ENCODE measurements around the gene ZNF423. TPM values are rescaled to one million over a fixed set of nuclear protein-coding genes. Genes with fewer than 3 reads are reported as not detected.

Gene ZNF423
- total and polyA plus RNA-seq, 2 of the 13 experiments (the other 11 are each of a cell fraction or from before 2014, with no cell fraction given): 0.07 to 0.31 TPM

DNA sequence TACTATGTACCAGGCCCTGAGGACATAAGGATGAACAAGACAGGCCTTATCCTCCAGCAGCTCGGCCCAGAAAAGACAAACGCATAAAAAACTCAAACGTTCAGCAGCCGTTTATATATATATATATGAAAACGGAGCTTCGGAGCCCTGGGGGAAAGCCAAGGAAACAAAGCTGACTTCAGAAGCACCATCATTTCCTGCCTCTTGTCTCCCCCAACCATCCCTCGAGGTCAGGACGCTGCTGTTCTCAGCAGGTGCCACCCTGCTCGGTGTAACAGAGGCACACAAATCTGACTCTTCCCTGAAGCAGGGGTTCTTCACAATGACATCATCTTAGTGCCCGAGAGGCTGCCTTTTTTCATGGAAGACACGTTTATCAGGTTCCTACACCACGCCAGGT lies 146.9 kb downstream of the ZNF423 start:
- DNase-seq (ENCODE audit: low spot score) (no peak), FAIRE-seq (no peak), ATAC-seq (no peak)
- intact Hi-C loops (cut with micrococcal nuclease; ENCODE audit: unreplicated experiment): no loop called here
- no peak for TF ChIP-seq MBNL3 (CRISPR knock-in tag; conservative IDR thresholded peaks at IDR 0.05)
- no peak for TF ChIP-seq ZNF674 (CRISPR knock-in tag; IDR thresholded peaks at IDR 0.05; ENCODE audit: low read depth)
- TF ChIP-seq NBN (conservative IDR thresholded peaks at IDR 0.05): no peak
- no peak for TF ChIP-seq TBX2 (CRISPR knock-in tag; IDR thresholded peaks at IDR 0.05; ENCODE audit: borderline replicate concordance)
- TF ChIP-seq ZIK1 (CRISPR knock-in tag; IDR thresholded peaks at IDR 0.05; ENCODE audit: borderline replicate concordance, low read depth): no peak
- no peak for TF ChIP-seq SATB2 (CRISPR knock-in tag; IDR thresholded peaks at IDR 0.05)
- TF ChIP-seq, protein P1, sequence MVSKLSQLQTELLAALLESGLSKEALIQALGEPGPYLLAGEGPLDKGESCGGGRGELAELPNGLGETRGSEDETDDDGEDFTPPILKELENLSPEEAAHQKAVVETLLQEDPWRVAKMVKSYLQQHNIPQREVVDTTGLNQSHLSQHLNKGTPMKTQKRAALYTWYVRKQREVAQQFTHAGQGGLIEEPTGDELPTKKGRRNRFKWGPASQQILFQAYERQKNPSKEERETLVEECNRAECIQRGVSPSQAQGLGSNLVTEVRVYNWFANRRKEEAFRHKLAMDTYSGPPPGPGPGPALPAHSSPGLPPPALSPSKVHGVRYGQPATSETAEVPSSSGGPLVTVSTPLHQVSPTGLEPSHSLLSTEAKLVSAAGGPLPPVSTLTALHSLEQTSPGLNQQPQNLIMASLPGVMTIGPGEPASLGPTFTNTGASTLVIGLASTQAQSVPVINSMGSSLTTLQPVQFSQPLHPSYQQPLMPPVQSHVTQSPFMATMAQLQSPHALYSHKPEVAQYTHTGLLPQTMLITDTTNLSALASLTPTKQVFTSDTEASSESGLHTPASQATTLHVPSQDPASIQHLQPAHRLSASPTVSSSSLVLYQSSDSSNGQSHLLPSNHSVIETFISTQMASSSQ (IDR thresholded peaks at IDR 0.05; ENCODE audit: low read depth): no peak
- TF ChIP-seq, protein P1 (CRISPR knock-in tag; IDR thresholded peaks at IDR 0.05; ENCODE audit: borderline replicate concordance): no peak
- TF ChIP-seq ATF7 (IDR thresholded peaks at IDR 0.05): peak; percentile 76
- TF ChIP-seq ATF7 (CRISPR knock-in tag; IDR thresholded peaks at IDR 0.05): no peak
- TF ChIP-seq ZEB1 (IDR thresholded peaks at IDR 0.05; ENCODE audit: insufficient replicate concordance, low read depth): no peak
- WGBS (ENCODE audit: low lambda C conversion rate): 24% methylated on average over 12 of the region's 12 CpGs
- no peak overlapping the region for H3K27ac ChIP-seq (ENCODE audit: extremely low read length, insufficient read depth, low read length)
- in situ Hi-C loops (cut with HindIII; ENCODE audit: extremely low pct_ligation_motif_present, low pct_unique_long_range_greater_than_20kb): no loop called here
- no peaks in the 10 kb centered on the region for H3K36me3 ChIP-seq (replicated peaks in 1 of 2; ENCODE audit: control insufficient read depth in 1 of 2, insufficient read depth in 2 of 2, low read length in 2 of 2)
- ChIA-PET POLR2A (no interaction called here), CTCF (ENCODE audit: low intra/inter-chr PET ratio, low total read pairs) (no interaction called here)
- H3K79me2 ChIP-seq (ENCODE audit: insufficient read depth, low read length): no peaks in the 10 kb centered on the region
- H3K4me3 ChIP-seq (replicated peaks in 1 of 3; ENCODE audit: insufficient read depth in 1 of 3, low read depth in 2 of 3, low read length in 3 of 3): no peak overlapping the region
- H3K9me3 ChIP-seq (ENCODE audit: low read length): no peaks in the 10 kb centered on the region
- H3K27me3 ChIP-seq (ENCODE audit: control insufficient read depth in 1 of 2, insufficient read depth in 2 of 2, low read length in 2 of 2): peaks cover 0 to 2% of the 10 kb centered on the region in 2 experiments; a peak in 1 of 5 replicates
- no peak overlapping the region for H3K9ac ChIP-seq (ENCODE audit: insufficient read depth, low read depth, low read length)
- no peaks in the 10 kb centered on the region for H4K20me1 ChIP-seq (ENCODE audit: insufficient read depth, low read length)
- H3K4me2 ChIP-seq (ENCODE audit: low read depth, low read length): no peak overlapping the region
- BruUV-seq (replicated peaks): no TSS peak
- no peak overlapping the region for H2AFZ ChIP-seq (ENCODE audit: low read length)
- no peaks in the 10 kb centered on the region for H3K4me1 ChIP-seq (ENCODE audit: insufficient read depth, low read length)

All from HepG2 (cell line).